Medulla oblongata (tissue), 1 donor: ENCODE data around the gene SLC30A7.
"Not testable (repeated sequence)": the region's sequence is repeated elsewhere in the genome, so short reads cannot be mapped to it uniquely, and the experiment has no call there.

Experiments
- DNase-seq: peaks from one replicate; pipeline ENCODE4 v3.0.0-alpha.2; 2015; ENCODE audit errors: extremely low spot score

The SLC30A7 gene

DNA sequence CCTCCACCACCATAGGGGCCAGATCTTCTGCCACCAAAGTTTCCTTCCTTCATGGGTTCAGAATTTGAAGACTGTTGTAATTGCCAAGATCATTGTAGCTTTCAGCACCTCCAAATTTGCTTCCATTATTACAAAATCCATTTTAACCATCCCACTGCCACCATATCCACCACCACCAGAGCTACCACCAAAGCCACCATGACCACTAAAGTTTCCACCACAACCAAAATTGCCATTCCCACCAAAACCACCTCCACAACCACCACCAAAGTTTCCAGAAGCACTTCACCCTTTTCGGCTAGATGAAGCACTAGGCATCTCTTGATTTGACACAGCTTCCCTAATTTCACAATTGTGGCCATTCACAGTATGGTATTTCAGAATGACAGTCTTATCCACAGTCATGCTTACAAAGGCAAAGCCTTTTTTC lies 45.2 kb downstream of the SLC30A7 start:
- DNase-seq = no peak

DNA sequence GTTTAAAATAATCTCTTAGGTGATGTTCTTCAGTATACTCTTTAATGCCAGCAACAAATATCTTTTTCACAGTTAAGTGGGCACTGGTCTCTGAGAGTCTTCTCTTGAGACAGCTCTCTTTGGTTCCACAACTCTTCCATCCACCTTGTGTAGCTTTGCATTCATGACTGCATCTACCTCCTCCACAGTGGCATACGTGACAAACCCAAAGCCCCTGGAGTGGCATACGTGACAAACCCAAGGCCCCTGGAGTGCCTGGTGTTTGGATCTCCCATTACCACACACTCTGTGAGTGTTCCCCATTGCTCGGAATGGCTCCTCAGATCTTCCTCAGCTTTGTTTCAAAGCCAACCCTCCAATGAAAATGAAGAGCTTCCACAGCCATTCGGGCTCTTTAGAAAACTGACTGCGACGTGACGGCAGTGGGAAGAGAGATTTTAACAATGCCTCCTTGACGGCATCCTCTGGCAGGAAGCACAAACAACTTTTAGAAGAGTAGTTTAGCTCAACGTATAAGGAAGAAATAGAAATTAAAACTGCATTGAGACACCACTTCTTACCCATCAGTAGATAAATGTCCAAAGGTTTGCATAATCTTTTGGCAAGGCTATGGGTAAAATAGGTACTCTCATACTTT lies 45.8 kb downstream of the SLC30A7 start:
- no peak for DNase-seq

DNA sequence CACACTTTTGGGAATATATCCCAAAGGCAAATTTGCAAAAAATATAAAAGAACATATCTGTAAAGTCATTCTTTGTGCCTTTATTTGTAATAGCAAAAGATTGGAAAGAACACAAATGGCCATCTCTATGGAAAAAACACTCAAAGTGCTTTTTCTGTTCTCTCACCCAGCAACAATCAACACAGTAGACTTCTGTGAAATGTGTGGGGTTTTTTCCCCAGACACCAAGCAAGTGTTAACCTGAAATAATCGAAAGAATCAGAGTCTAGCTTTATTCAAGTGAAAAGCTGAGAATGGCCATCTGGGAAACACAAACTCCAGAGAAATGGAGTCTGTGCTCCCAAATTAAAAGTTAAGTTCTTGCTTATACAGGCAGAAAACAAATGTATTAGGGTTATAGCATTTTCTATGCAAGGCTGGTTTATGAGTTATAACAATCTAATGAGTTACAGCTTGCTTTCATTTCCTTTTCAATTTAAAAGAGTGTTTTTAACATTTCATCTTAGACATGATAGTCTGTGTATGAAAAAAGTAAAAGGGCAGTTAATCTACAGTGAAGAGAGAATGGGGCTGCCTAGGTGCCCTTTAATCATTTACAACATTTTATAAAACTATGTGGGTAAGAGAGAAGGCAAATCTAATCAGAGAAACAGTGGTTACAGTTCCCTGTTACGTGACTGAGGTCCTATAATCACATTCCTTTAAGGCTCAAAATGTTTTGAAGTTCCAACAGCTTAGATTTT lies 46.6 kb downstream of the SLC30A7 start:
- no peak for DNase-seq

DNA sequence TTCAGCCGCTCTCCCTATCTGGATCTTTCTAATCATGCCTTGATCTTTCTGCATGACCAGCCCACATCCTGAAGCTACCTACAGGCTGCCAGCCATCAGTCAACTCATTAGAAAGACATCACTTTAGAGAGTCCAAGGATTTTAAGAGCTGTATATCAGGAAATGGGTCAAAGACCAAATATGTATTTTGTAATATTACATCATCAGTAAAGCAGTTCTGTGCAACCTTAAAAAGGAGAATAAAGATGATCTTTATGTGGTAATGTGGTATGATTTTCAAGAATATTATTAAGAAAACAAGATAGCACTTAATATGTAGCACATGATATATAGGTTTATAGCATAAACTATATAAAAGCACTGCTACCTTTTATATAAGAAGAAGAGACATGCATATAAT lies 47.6 kb downstream of the SLC30A7 start:
- DNase-seq = no peak

DNA sequence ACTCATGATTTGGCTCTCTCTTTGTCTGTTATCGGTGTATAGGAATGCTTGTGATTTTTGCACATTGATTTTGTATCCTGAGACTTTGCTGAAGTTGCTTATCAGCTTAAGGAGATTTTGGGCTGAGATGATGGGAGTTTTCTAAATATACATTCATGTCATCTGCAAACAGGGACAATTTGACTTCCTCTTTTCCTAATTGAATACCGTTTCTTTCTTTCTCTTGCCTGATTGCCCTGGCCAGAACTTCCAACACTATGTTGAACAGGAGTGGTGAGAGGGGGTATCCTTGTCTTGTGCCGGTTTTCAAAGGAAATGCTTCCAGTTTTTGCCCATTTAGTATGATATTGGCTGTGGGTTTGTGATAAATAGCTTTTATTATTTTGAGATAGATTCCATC lies 50.2 kb downstream of the SLC30A7 start:
- DNase-seq = not testable (repeated sequence)

DNA sequence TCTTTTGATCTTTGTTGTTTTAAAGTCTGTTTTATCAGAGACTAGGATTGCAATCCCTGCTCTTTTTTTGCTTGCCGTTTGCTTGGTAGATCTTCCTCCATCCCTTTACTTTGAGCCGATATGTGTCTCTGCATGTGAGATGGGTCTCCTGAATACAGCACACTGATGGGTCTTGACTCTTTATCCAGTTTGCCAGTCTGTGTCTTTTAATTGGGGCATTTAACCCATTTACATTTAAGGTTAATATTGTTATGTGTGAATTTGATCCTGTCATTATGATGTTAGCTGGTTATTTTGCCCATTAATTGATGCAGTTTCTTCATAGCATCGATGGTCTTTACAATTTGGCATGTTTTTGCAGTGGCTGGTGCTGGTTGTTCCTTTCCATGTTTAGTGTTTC lies 51.9 kb downstream of the SLC30A7 start:
- not testable (repeated sequence) for DNase-seq

DNA sequence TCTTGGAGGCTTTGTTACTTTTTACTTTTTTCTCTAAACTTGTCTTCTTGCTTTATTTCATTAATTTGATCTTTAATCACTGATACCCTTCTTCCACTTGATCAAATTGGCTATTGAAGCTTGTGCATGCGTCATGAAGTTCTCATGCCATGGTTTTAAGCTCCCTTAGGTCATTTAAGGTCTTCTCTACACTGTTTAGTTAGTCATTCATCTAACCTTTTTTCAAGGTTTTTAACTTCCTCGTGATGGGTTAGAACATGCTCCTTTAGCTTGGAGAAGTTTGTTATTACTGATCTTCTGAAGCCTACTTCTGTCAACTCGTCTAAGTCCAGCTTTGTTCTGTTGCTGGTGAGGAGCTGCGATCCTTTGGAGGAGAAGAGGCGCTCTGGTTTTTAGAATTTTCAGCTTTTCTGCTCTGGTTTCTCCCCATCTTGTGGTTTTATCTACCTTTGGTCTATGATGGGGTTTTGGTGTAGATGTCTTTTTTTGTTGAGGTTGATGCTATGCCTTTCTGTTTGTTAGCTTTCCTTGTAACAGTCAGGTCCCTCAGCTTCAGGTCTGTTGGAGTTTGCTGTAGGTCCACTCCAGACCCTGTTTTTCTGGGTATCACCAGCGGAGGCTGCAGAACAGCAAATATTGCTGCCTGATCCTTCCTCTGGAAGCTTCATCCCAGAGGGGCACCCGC lies 53.0 kb downstream of the SLC30A7 start:
- not testable (repeated sequence) for DNase-seq

DNA sequence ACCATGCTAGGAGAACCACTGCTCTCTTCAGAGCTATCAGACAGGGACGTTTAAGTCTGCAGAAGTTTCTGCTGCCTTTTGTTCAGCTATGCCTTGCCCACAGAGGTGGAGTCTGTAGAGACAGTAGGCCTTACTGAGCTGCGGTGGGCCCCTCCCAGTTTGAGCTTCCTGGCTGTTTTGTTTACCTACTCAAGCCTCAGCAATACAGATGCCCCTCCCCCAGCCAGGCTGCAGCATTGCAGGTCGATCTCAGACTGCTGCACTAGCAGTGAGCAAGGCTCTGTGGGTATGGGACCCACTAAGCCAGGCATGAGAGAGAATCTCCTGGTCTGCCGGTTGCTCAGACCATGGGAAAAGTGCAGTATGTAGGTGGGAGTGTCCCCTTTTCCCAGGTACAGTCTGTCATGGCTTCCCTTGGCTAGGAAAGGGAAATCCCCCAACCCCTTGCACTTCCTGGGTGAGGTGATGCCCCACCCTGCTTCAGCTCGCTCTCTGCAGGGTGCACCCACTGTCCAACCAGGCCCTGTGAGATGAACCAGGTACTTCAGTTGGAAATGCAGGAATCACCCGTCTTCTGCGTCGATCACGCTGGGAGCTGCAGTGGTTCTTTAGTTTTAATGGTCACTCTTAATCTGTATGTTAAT lies 53.7 kb downstream of the SLC30A7 start:
- not testable (repeated sequence) for DNase-seq

DNA sequence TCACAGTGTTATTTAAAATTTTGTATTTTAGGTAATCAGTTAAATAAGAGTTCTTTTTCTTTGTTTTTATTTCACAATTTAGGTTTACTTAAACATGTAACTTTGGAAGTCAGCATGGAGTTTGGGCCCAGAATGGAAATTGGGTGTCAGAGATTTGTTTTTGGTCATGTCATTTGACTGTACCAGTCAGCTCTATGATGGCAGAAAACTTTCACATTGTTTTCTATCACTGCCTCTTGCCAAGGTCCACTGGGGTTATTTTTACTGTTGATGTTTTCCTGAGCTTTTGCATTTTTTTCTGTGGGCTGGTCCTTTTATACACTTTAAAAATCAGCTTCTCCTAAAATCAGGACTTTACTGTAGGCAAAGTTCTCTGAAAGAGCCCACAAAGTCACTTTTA lies 54.4 kb downstream of the SLC30A7 start:
- no peak for DNase-seq

DNA sequence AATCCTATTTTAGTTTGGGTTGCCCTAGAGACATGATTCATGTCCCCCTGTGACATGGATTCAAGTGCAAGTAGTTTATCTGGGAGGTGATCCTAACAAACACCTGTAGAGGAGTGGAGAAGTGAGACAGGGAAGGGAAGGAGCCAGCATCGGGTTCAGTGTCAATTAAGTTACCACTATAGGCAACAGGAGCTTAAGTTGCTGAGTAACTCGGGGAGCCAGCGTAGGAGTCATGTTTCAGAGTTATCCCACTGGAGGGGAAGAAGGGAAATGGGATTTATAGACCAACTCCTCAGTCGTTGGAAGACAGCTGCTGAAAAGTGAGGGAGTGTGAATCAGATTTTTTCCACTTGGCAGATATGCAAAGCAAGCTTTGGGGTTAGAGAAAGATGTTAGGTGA lies 54.9 kb downstream of the SLC30A7 start:
- no peak for DNase-seq

DNA sequence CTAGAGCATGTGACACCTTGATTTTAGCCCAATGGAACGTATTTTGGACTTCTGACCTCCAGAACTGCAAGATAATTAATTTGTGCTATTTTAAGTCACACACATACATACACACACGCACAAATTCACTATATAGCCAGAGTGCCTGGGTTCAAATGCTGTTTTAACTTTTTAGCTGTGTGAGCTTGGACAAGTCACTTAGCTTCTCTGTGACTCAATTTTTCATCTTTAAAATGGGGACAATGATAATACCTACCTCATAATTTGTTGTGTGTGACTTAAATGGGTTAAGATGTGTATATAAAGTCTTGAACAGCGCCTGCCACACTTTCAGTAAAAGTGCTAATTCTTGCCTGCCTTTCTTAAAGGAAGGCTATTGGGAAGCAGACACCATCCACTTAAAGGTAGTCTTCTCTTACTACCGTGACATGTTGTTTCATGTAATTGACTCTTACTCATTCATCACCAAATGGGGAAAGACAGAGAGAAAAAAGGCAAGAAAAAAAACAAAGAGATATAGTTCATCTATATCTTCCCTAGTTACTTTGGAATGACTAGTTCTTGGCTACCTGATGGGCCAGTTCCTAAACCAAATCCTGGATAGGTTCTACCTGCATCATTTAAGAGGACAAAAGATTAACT lies 56.3 kb downstream of the SLC30A7 start:
- DNase-seq = no peak

DNA sequence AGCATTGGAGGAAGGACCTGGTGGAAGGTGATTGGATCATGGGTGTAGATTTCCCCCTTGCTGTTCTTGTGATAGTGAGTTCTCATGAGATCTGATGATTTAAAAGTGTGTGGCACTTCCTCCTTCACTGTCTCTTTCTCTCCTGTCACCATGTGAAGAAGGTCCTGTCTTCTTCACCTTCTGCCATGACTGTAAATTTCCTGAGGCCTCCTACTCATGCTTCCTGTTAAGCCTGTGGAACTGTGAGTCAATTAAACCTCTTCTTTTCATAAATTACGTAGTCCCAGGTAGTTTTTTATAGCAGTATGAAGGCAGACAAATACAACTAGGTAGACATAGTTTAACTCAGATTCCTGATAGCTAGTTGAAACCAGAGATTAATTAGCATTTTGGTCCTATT lies 57.1 kb downstream of the SLC30A7 start:
- DNase-seq = not testable (repeated sequence)

DNA sequence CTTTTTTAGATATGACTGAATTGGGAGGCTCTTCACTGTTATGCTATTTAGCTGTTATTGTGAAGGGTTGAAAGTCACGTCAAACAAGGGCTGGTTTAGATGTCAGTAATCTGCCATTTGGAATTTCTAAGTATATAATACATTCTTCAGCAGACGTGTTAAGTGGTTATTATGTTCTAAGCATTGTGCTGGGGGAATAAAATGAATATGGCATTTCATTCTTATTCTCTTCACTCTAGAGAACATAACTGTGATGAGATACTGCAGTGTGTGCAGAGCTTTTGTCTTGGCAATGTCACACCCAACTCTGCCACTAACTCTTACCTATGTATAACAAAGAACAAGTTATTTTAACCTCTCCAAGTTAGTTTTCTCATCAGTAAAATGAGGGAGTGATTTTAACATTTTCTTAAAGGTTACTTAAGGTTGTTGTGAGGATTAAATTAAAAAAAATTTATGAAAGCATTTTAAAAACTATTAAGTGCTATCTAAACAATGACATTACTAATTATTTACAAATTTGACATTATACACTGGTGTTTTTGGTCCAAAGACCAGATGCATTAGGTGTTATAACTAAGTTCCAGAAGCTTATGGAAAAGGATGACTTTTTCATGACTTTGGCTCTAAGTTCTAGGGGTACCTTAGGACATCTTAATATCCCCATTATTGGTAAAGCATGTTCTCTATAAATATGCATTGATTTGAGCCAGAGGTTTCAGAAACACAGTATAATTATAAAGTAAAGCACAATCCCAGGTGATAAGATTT lies 58.3 kb downstream of the SLC30A7 start:
- no peak for DNase-seq

DNA sequence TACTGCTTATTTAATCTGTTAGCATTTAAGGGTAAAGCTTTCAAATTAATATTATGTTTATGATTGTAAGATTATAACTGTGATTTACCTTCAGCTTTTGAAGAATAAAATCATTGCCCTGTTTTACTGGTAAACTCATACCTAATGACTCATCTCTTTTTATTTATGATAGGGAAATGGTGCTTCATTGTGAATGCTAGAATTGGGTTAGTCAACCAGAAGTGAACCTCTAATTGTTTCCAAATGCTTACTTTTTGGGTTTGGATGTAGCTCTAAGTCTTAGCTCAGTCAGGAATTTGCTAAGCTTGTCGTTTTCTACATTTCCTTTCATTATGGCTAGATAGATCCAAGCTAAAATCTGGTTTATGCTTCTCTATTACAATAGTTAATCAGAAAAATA lies 59.4 kb downstream of the SLC30A7 start:
- DNase-seq = no peak

DNA sequence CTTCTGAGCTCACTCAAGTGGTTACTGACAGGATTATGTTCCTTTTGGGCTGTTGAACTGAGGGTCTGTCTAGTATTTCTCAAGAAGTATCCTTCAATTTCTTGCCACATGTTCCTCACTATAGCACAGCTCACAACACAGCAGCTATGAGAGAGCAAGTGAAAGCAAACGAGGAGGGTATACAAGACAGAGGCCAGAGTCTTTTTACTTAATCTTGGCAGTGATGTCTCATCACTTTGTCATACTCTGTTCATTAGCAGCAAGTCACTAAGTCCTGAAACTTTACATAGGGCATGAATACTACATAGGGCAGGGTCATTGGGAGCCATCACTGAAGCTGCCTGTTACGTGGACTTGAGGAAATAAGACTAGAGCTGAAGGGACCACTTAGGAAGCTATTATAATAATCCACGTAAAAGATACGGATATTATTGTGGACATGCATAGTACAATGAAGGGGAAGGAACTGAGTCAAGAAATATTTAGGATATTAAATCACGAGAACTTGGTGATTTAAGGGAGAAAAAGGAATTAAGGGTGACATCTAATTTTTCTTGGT lies 63.7 kb downstream of the SLC30A7 start:
- DNase-seq = no peak

DNA sequence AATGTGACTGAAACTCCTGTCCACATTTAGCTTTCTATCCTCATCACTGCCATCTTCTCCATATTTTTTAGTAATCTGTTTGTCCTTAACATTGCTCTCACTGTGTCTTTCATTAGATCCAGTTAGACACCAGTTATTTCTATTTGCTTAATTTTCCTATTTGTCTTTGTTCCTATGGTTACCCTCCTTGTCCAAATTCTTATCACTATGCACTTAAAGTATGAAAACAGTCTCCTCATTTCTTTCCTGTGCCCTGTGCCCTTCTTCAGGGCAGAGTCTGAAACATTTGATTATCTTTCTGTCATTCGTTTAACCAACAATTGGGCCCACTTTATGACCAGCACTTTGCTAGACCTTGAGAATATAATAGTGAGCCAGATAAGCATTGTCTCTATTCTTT lies 64.2 kb downstream of the SLC30A7 start:
- DNase-seq = no peak

DNA sequence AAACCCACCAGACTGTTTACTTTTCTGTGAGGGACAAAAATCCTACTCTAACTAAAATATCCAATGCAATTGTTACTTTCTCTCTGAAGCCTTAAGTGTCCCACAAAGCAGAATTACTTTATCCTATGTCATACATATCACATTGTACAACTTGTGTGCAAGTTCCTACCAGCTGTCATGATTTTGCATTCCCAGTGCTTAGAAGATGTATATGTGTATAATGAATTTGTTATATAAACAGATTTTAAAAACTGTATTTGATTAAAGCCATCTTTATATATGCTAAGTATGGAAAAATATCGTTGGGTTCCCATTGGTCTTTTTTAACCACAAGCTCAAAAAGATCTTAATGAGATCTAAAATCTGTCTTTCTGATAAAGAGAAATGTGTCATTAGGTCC lies 72.7 kb downstream of the SLC30A7 start:
- DNase-seq = no peak

DNA sequence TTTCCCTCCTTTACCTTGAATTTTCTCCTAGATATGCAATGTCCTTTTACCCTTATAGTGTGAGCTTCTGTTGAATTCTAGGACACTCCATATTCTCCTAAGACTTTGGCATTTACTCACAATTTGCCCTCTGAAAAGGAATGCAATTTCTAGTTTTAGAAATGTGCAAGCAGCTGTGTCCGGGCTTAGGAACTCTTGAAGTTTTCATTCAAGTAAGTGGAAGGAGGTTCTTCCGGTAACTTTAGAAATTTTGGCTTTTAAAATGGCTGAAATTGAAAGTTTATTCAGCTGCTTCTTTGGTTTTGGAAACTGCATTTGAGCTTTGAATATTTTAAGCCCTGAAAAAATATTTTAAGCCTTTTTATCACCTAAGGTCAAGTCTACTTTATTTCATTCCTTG lies 73.4 kb downstream of the SLC30A7 start:
- no peak for DNase-seq

DNA sequence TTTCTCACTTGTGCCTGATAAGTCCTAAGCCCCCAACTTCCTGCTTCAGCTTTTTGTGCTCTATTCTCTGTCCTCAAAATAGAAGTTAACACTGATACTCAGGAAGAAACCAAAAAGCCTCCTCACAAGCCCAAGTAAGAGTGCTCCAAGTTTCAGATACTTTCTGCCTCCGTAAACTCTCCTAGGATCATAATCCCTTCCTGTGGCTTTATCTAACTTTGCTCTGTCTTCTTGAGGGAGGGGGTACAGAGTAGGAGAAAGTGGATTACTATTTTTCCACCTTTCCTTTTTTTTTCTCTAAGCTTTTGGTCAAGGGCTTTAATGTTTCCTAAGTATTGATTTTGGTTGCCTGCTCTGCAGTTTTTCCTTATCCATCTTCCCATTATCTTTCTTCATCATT lies 75.1 kb downstream of the SLC30A7 start:
- DNase-seq = no peak

DNA sequence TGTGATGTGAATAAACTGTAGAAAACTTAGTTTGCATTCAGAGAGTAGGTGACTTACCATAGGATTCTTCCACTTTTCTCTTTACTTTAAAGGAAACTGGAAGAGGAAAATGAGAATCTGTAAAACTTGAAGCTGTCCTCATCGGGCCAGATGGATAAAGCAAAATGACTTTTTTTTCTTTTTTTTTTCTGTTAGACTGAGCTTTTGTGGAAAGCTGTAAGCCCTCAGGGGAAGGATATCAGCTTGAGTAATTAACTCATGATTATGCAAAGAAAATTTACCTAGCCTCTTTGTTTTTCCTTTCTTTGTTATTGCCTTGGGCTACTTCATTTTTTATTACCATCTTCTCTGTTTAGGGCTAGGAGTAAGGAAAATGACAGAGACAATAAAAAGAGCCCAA lies 76.3 kb downstream of the SLC30A7 start:
- DNase-seq = no peak

DNA sequence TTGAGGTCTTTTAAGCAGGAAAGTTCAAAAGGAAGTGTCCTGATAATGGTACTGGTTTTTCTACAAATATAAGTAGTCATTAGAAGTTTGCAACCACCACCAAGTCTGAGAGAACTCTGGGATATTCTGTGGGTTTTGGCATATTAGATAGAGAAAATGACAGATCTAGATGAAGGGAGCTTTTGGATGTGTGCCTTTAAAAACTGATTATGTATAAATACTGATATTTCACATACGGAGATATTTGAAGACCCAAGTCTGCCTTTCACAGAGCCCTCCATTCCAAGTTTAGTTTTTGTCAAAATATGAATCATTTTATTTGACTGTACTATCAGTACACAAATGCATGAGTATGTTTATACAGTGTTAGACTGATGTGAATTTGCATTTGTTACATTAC lies 81.0 kb downstream of the SLC30A7 start:
- no peak for DNase-seq
